H1 (cell line): ENCODE measurements around the gene ALG3. TPM values are rescaled to one million over a fixed set of nuclear protein-coding genes. Genes with fewer than 3 reads are reported as not detected.

Source experiments
- CTCF ChIA-PET: fragments of 300-600 bp; sonication (Branson Sonifier 250); formaldehyde crosslinking; loops from one replicate; lab custom pipeline; 2021; ENCODE audit not compliant: partially characterized antibody; lab: Charles Lee
- POLR2A ChIA-PET: fragments of 300-600 bp; sonication (Branson Sonifier 250); formaldehyde crosslinking; loops from one replicate; lab custom pipeline; 2021; ENCODE audit warnings: inconsistent platforms; ENCODE audit not compliant: partially characterized antibody; lab: Charles Lee
- DNase-seq, 2 experiments: peaks; one replicate each; pipeline versions ENCODE4 v3.0.0 to v3.0.0-alpha.2; 2010 to 2022; ENCODE audit warnings: low spot score in 2 of 2, low read depth in 1 of 2, mixed read lengths in 1 of 2
- FAIRE-seq: peaks from 2 replicates; lab custom pipeline; 2011; peaks lifted over from hg19 to GRCh38; lab: Jason Lieb, UNC
- H2AFZ ChIP-seq: 2 replicates; pipeline ENCODE4 v1.8.1; 2012; ENCODE audit warnings: low read length, inconsistent platforms
- H2AK5ac ChIP-seq: 2 replicates; pipeline ENCODE4 v1.6.1; 2013; ENCODE audit warnings: low read depth, low read length
- H2BK120ac ChIP-seq: replicated peaks from 2 replicates; pipeline ENCODE3; 2013; ENCODE audit warnings: low read depth, low read length, inconsistent platforms
- H2BK12ac ChIP-seq: 2 replicates; pipeline ENCODE4 v1.6.1; 2013; ENCODE audit warnings: low read depth, low read length
- H2BK15ac ChIP-seq: 2 replicates; pipeline ENCODE4 v1.6.1; 2013; ENCODE audit warnings: low read length
- H2BK20ac ChIP-seq: 2 replicates; pipeline ENCODE4 v1.6.1; 2013; ENCODE audit warnings: low read length
- H2BK5ac ChIP-seq: 2 replicates; pipeline ENCODE4 v1.6.1; 2013; ENCODE audit warnings: low read depth, low read length
- H3K14ac ChIP-seq: 2 replicates; pipeline ENCODE4 v1.6.1; 2013; ENCODE audit warnings: inconsistent platforms; ENCODE audit not compliant: insufficient read length
- H3K18ac ChIP-seq: 2 replicates; pipeline ENCODE4 v1.6.1; 2013; ENCODE audit warnings: low read length; ENCODE audit errors: extremely low read depth
- H3K23ac ChIP-seq: 2 replicates; pipeline ENCODE4 v1.6.1; 2013; ENCODE audit warnings: inconsistent platforms; ENCODE audit not compliant: insufficient read length
- H3K23me2 ChIP-seq: 2 replicates; pipeline ENCODE4 v1.6.1; 2013; ENCODE audit warnings: low read depth, low read length
- H3K27ac ChIP-seq: 2 replicates; pipeline ENCODE4 v1.6.1; 2011; ENCODE audit warnings: low read depth, low read length, inconsistent platforms
- H3K27me3 ChIP-seq, 4 experiments: replicated peaks in 1 of 4; 1 replicate in 1 of 4; 2 replicates in 3 of 4; pipeline versions ENCODE4 v1.6.1 to v1.8.1; 2011 to 2013; ENCODE audit warnings: low read length in 3 of 4, mild to moderate bottlenecking in 3 of 4, inconsistent platforms in 2 of 4, mixed read lengths in 2 of 4, moderate library complexity in 1 of 4; ENCODE audit not compliant: control insufficient read depth in 3 of 4, insufficient read depth in 3 of 4; ENCODE audit errors: extremely low read depth in 1 of 4
- H3K36me3 ChIP-seq, 4 experiments: 2 replicates each; pipeline versions ENCODE4 v1.6.1 to v1.8.1; 2011 to 2013; ENCODE audit warnings: mild to moderate bottlenecking in 4 of 4, low read length in 3 of 4, moderate library complexity in 2 of 4, control low read depth in 1 of 4, inconsistent platforms in 1 of 4; ENCODE audit not compliant: insufficient read depth in 4 of 4, control insufficient read depth in 2 of 4
- H3K4ac ChIP-seq: replicated peaks from 2 replicates; pipeline ENCODE3; 2013; ENCODE audit warnings: low read length, low read depth, mixed read lengths, inconsistent platforms; ENCODE audit not compliant: insufficient read length
- H3K4me1 ChIP-seq, 4 experiments: replicated peaks in 1 of 4; 1 replicate in 1 of 4; 2 replicates in 3 of 4; pipeline versions ENCODE4 v1.6.1 to v1.8.1; 2011 to 2013; ENCODE audit warnings: low read length in 3 of 4, inconsistent platforms in 2 of 4, mixed read lengths in 1 of 4; ENCODE audit not compliant: insufficient read depth in 4 of 4, control insufficient read depth in 3 of 4
- H3K4me2 ChIP-seq, 2 experiments: 2 replicates each; pipeline versions ENCODE4 v1.6.1 to v1.8.1; 2011 to 2013; ENCODE audit warnings: low read depth in 2 of 2, low read length in 2 of 2, control low read depth in 1 of 2, inconsistent platforms in 1 of 2, mild to moderate bottlenecking in 1 of 2; ENCODE audit not compliant: insufficient read depth in 1 of 2
- H3K4me3 ChIP-seq, 4 experiments: fragments of 200-600, 300-600 bp in 1 of 4; sonication (generic), shearing (Covaris generic), sonication (Bioruptor Twin) in 1 of 4; 2 replicates each; pipeline versions ENCODE4 v1.5.1 to v1.8.1; 2011 to 2016; ENCODE audit warnings: low read length in 4 of 4, low read depth in 3 of 4, control low read depth in 2 of 4, inconsistent platforms in 2 of 4, mild to moderate bottlenecking in 2 of 4, mixed read lengths in 1 of 4, moderate library complexity in 1 of 4; ENCODE audit not compliant: insufficient read depth in 2 of 4; ENCODE audit errors: extremely low read depth in 1 of 4
- H3K56ac ChIP-seq: replicated peaks from 2 replicates; pipeline ENCODE3; 2013; ENCODE audit warnings: low read depth, mild to moderate bottlenecking, mixed read lengths, low read length, inconsistent platforms; ENCODE audit not compliant: insufficient read length
- H3K79me1 ChIP-seq: 2 replicates; pipeline ENCODE4 v1.6.1; 2013; ENCODE audit warnings: low read depth, low read length, control low read depth
- H3K79me2 ChIP-seq, 2 experiments: 2 replicates each; pipeline versions ENCODE4 v1.6.1 to v1.8.1; 2012 to 2013; ENCODE audit warnings: low read length in 2 of 2, mild to moderate bottlenecking in 2 of 2, inconsistent platforms in 1 of 2; ENCODE audit not compliant: insufficient read depth in 2 of 2, control insufficient read depth in 1 of 2
- H3K9ac ChIP-seq, 4 experiments: replicated peaks in 1 of 4; 1 replicate in 1 of 4; 2 replicates in 3 of 4; pipeline versions ENCODE4 v1.6.1 to v1.8.1; 2011 to 2013; ENCODE audit warnings: low read depth in 3 of 4, low read length in 3 of 4, control low read depth in 2 of 4, mild to moderate bottlenecking in 2 of 4, moderate library complexity in 2 of 4, inconsistent platforms in 1 of 4; ENCODE audit errors: extremely low read depth in 1 of 4
- H3K9me3 ChIP-seq, 2 experiments: 2 replicates each; pipeline versions ENCODE4 v1.6.1 to v1.8.1; 2012 to 2013; ENCODE audit warnings: mild to moderate bottlenecking in 2 of 2, moderate library complexity in 2 of 2, control low read depth in 1 of 2, inconsistent platforms in 1 of 2, low read depth in 1 of 2, low read length in 1 of 2, mixed read lengths in 1 of 2; ENCODE audit not compliant: insufficient read depth in 2 of 2
- H4K20me1 ChIP-seq, 2 experiments: replicated peaks in 1 of 2; 2 replicates each; pipeline versions ENCODE3 to v1.8.1; 2011 to 2013; ENCODE audit warnings: inconsistent platforms in 2 of 2, low read length in 2 of 2, mild to moderate bottlenecking in 1 of 2; ENCODE audit not compliant: insufficient read depth in 2 of 2, control insufficient read depth in 1 of 2
- H4K5ac ChIP-seq: 2 replicates; pipeline ENCODE4 v1.6.1; 2013; ENCODE audit warnings: low read length, low read depth, mixed read lengths, inconsistent platforms; ENCODE audit not compliant: insufficient read length
- H4K8ac ChIP-seq: 2 replicates; pipeline ENCODE4 v1.8.0; 2013; ENCODE audit warnings: mild to moderate bottlenecking, moderate library complexity, low read length, inconsistent platforms; ENCODE audit not compliant: insufficient read depth; ENCODE audit errors: extremely low read depth
- H4K91ac ChIP-seq: replicated peaks from 2 replicates; pipeline ENCODE3; 2013; ENCODE audit warnings: low read length, mixed read lengths, inconsistent platforms; ENCODE audit not compliant: insufficient read length
- CBX8 ChIP-seq: fragments of 300-800, 300-1000 bp; sonication (generic); IDR thresholded peaks from 2 replicates; pipeline ENCODE4 v1.7.1; 2016; ENCODE audit warnings: low read depth, low read length, borderline replicate concordance
- CEBPB ChIP-seq: IDR thresholded peaks from 2 replicates; pipeline ENCODE4 v1.6.1; 2012; ENCODE audit warnings: low read depth, low read length
- EGR1 ChIP-seq: IDR thresholded peaks from 2 replicates; pipeline ENCODE4 v1.6.1; 2011; ENCODE audit warnings: low read depth, low read length, borderline replicate concordance
- KDM4A ChIP-seq: IDR thresholded peaks from one replicate; pipeline ENCODE4 v1.7.1; 2012; ENCODE audit warnings: low read depth, mild to moderate bottlenecking, moderate library complexity, low read length, inconsistent platforms; ENCODE audit not compliant: severe bottlenecking
- RNF2 ChIP-seq: fragments of 200-900, 300-1000 bp; sonication (generic); IDR thresholded peaks from 2 replicates; pipeline ENCODE4 v1.7.1; 2016; ENCODE audit warnings: borderline replicate concordance, low read depth, mild to moderate bottlenecking, antibody characterized with exemption, low read length; ENCODE audit not compliant: poor library complexity, severe bottlenecking; ENCODE audit errors: missing control alignments
- ZNF274 ChIP-seq: IDR thresholded peaks from 2 replicates; pipeline ENCODE4 v1.7.0; 2012; ENCODE audit warnings: low read length, borderline replicate concordance; ENCODE audit errors: extremely low read depth
- WGBS, 2 experiments: shearing (Covaris generic) in 1 of 2; methylation state at CpG; one replicate each; pipeline versions ENCODE4 v1.1.6 to v1.1.7; 2013 to 2015; ENCODE audit warnings: low lambda C conversion rate in 2 of 2, mixed read lengths in 2 of 2, inconsistent platforms in 1 of 2, low coverage in 1 of 2, missing lambda C conversion rate in 1 of 2; ENCODE audit not compliant: insufficient replicate concordance in 2 of 2, insufficient coverage in 1 of 2, insufficient read length in 1 of 2; ENCODE audit errors: extremely low coverage in 1 of 2, missing lambda C conversion rate in 1 of 2; 5-methylcytosine and 5-hydroxymethylcytosine counted together
- polyA plus RNA-seq, 7 experiments: library from polyadenylated mRNA; depleted of rRNA in 3 of 7; stranded (reverse) in 5 of 7; unstranded in 2 of 7; fragments of >200 nt in 5 of 7; fragments of 200-250 nt in 2 of 7; gene quantifications; 1 replicate in 5 of 7; 2 replicates in 1 of 7; 4 replicates in 1 of 7; pipeline versions ENCODE4 v1.2.1 to v1.2.3, GENCODE V29; 2011 to 2013; ENCODE audit warnings: missing spikeins in 2 of 7, mixed read lengths in 2 of 7
- total RNA-seq: library from RNA; stranded (reverse); fragmentation: NEBNext Ultra II Directional; extraction: Animal tissue kit (Norgen Biotek cat#: 25700); gene quantifications from 2 replicates; pipeline ENCODE4 v1.2.1, GENCODE V29; 2021

The ALG3 gene
- total and polyA plus RNA-seq, 2 of the 8 experiments (the other 6 are each of a cell fraction or from before 2014, with no cell fraction given): 54.6 to 148 TPM

DNA sequence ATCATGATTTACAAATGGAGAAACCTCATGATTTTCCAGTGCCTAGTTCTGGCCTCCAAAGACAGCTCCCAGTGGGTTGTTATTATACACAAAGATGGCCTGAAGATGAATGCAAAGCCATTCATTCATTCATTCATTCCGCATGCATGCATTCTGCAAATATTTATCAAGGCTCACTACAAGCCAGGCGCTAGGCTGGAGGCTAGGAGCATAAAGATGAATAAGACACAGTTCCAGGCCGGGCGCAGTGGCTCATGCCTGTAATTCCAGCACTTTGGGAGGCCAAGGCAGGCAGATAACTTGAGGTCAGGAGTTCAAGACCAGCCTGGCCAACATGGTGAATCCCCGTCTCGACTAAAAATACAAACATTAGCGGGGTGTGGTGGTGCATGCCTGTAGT is 47.9 kb upstream of the ALG3 start:
- Histone ChIP-seq H3K79me1 (peaks cover 8% of the 10 kb centered on the region; the same call in 1 of the 2 replicates), H3K4me2 (no peak overlapping the region), H4K5ac (no peak overlapping the region), H4K8ac (no peak overlapping the region), H2BK20ac (no peak overlapping the region), H4K20me1 (peaks cover 0 to 6% of the 10 kb centered on the region in 2 experiments), H2AFZ (no peak overlapping the region), H3K79me2 (peaks cover 8 to 17% of the 10 kb centered on the region in 2 experiments), H2BK15ac (no peak overlapping the region), H2BK5ac (no peak overlapping the region), H3K9ac (no peak overlapping the region), H3K36me3 (peaks cover 5 to 15% (median 11%) of the 10 kb centered on the region in 4 experiments), H3K14ac (no peak overlapping the region), H3K9me3 (no peaks in the 10 kb centered on the region), H4K91ac (no peak overlapping the region), H3K23ac (no peak overlapping the region), H2BK120ac (no peak overlapping the region), H3K56ac (no peak overlapping the region), H2AK5ac (no peak overlapping the region), H3K4me3 (no peak overlapping the region), H3K18ac (no peak overlapping the region), H3K27ac (no peak overlapping the region), H3K4me1 (peaks cover 0 to 7% (median 2%) of the 10 kb centered on the region in 4 experiments; a peak in 4 of 7 replicates), H3K27me3 (no peaks in the 10 kb centered on the region), H2BK12ac (no peak overlapping the region), H3K23me2 (peaks cover 10% of the 10 kb centered on the region), H3K4ac (no peak overlapping the region)
- TF ChIP-seq CBX8 (no peak), CEBPB (no peak), KDM4A (no peak), EGR1 (no peak), ZNF274 (no peak), RNF2 (no peak)
- FAIRE-seq (no peak), DNase-seq (no peak)
- 88% methylated on average over 6 of the region's 7 CpGs; no CpG with 5 or more reads in 1 of the 2 experiments for WGBS, 2 experiments
- CTCF ChIA-PET: interaction anchor here (0.6 to 8.3 kb wide), 2 partner anchors 70 to 451 kb away, joined by 3 to 52 read pairs; partner anchors contain the start of gene VWA5B2
- POLR2A ChIA-PET: interaction anchor here (1.5 kb wide), 1 partner anchor 66 kb away, joined by 3 read pairs; no protein-coding TSS in a partner anchor
